Left kidney (tissue), 2 donors: ENCODE data around the gene TTC39A. TPM values are rescaled to one million over a fixed set of nuclear protein-coding genes. Genes with fewer than 3 reads are reported as not detected.

Experiments used
- DNase-seq: peaks from one replicate; pipeline ENCODE4 v3.0.0-alpha.2; 2013
- polyA plus RNA-seq: library from polyadenylated mRNA; unstranded; fragments of 120-200 nt; gene quantifications from one replicate; pipeline ENCODE4 v1.2.1, GENCODE V29; 2013; ENCODE audit not compliant: insufficient read length

TTC39A gene
- polyA plus RNA-seq, 1 donor = 9.7 TPM

- no peak for DNase-seq
Measured at GRCh38 chr1:51297401-51298321, 32.7 kb downstream of the TTC39A start.

GRCh38 chr1:51296383-51297357 is 33.7 kb downstream of the TTC39A start:
- peak; percentile 85 for DNase-seq

GRCh38 chr1:51295926-51296325 is 34.4 kb downstream of the TTC39A start:
- no peak for DNase-seq

- DNase-seq = no peak
Measured at GRCh38 chr1:51294566-51295184, 35.7 kb downstream of the TTC39A start.

- DNase-seq = no peak
Measured at GRCh38 chr1:51293898-51294515, 36.4 kb downstream of the TTC39A start.

GRCh38 chr1:51290489-51290847 is 39.9 kb downstream of the TTC39A start:
- no peak for DNase-seq

- DNase-seq = no peak
Measured at GRCh38 chr1:51289676-51290488, 40.5 kb downstream of the TTC39A start.

GRCh38 chr1:51288578-51288977 is 41.8 kb downstream of the TTC39A start:
- no peak for DNase-seq

- DNase-seq = no peak
Measured at GRCh38 chr1:51287966-51288365, 42.4 kb downstream of the TTC39A start.

GRCh38 chr1:51285055-51285454 is 45.3 kb downstream of the TTC39A start:
- DNase-seq = no peak

GRCh38 chr1:51284487-51284954 is 45.8 kb downstream of the TTC39A start:
- DNase-seq = no peak

GRCh38 chr1:51283979-51284378 is 46.4 kb downstream of the TTC39A start:
- no peak for DNase-seq

- no peak for DNase-seq
Measured at GRCh38 chr1:51282605-51283004, 47.8 kb downstream of the TTC39A start.

GRCh38 chr1:51281807-51282206 is 48.6 kb downstream of the TTC39A start:
- DNase-seq = no peak

GRCh38 chr1:51280321-51280978 is 49.9 kb downstream of the TTC39A start:
- no peak for DNase-seq

- no peak for DNase-seq
Measured at GRCh38 chr1:51276286-51276685, 54.1 kb downstream of the TTC39A start.

GRCh38 chr1:51274676-51275075 is 55.7 kb downstream of the TTC39A start:
- no peak for DNase-seq

GRCh38 chr1:51272916-51273315 is 57.4 kb downstream of the TTC39A start:
- no peak for DNase-seq

GRCh38 chr1:51270751-51271150 is 59.6 kb downstream of the TTC39A start:
- no peak for DNase-seq

GRCh38 chr1:51268634-51269033 is 61.7 kb downstream of the TTC39A start:
- no peak for DNase-seq
